Stomach smooth muscle (tissue), 2 donors: ENCODE data around the gene SLC6A8.
"Not testable (repeated sequence)": the region's sequence is repeated elsewhere in the genome, so short reads cannot be mapped to it uniquely, and the experiment has no call there.

ENCODE experiments used
- H3K27ac ChIP-seq: one replicate; pipeline ENCODE4 v1.7.0; 2013; ENCODE audit warnings: mild to moderate bottlenecking, low read length, inconsistent platforms
- H3K27me3 ChIP-seq, 2 donors: one replicate each; pipeline ENCODE4 v1.7.0; 2013; ENCODE audit warnings: low read length in 2 of 2; ENCODE audit not compliant: insufficient read depth in 2 of 2, control insufficient read depth in 1 of 2
- H3K36me3 ChIP-seq, 2 donors: one replicate each; pipeline ENCODE4 v1.7.0; 2013; ENCODE audit warnings: low read length in 2 of 2; ENCODE audit not compliant: control insufficient read depth in 2 of 2, insufficient read depth in 2 of 2
- H3K4me1 ChIP-seq: one replicate; pipeline ENCODE4 v1.7.0; 2013; ENCODE audit warnings: low read length; ENCODE audit not compliant: control insufficient read depth, insufficient read depth
- H3K4me3 ChIP-seq, 2 donors: one replicate each; pipeline ENCODE4 v1.7.0; 2013; ENCODE audit warnings: low read length in 2 of 2
- H3K9ac ChIP-seq, 2 donors: one replicate each; pipeline ENCODE4 v1.7.0; 2013; ENCODE audit warnings: low read length in 2 of 2, mild to moderate bottlenecking in 1 of 2
- H3K9me3 ChIP-seq, 2 donors: one replicate each; pipeline ENCODE4 v1.7.0; 2013; ENCODE audit warnings: low read length in 2 of 2; ENCODE audit not compliant: control insufficient read depth in 2 of 2
- donor health status: healthy.
- donor health status: Pancreatic carcinoma.

The SLC6A8 gene

DNA sequence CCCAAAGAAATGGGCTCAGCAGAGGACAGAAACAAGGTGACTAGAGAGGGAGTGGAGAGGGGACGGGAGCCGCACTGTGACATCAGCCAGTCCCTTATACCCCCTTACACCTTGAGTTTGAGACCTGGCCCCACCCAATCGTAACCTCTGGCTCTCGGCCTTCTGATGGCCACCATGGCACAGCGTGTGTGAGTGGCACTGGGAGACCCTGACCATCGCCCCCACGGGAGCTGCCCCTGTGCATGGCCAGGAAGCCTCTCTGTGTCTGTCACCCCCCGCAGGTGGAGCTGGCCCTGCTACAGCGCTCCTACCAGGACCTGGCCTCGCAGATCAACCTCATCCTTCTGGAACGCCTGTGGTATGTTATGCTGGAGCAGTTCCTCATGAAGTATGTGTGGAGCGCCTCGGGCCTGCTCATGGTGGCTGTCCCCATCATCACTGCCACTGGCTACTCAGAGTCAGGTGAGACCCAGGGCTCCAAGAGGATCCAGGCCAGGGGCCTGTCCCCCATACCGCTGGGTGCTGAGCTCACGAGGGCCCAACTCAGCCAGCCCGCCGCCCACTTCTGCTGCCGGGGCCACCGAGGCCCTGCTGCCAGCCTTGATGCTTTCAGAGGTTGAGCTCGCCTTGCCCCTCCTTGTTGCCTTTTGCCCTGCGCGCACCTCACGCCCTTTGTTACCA lies 41.4 kb downstream of the SLC6A8 start:
- Histone ChIP-seq H3K9me3 (peaks cover 0 to 7% of the 10 kb centered on the region in 2 donors), H3K9ac (no peak overlapping the region), H3K4me3 (no peak overlapping the region), H3K4me1 (peaks cover 44% of the 10 kb centered on the region), H3K36me3 (peaks cover 0 to 3% of the 10 kb centered on the region in 2 donors), H3K27me3 (peaks cover 0 to 6% of the 10 kb centered on the region in 2 donors), H3K27ac (no peak overlapping the region)

DNA sequence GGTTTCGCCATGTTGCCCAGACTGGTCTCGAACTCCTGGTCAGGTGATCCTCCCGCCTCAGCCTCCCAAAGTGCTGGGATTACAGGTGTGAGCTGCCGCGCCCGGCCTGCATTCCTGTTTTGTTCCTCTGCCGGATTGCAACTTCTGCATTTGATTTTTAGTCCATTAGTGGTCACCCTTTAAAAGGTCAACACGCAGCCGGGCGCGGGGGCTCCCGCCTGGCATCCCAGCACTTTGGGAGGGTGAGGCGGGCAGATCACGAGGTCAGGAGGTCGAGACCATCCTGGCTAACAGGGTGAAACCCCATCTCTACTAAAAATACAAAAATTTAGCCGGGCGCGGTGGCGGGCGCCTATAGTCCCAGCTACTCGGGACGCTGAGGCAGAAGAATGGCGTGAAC lies 42.4 kb downstream of the SLC6A8 start:
- not testable (repeated sequence) for H3K27ac ChIP-seq, H3K9me3 ChIP-seq, H3K9ac ChIP-seq, H3K36me3 ChIP-seq, H3K4me3 ChIP-seq, H3K27me3 ChIP-seq
- peaks cover 40% of the 10 kb centered on the region for H3K4me1 ChIP-seq

DNA sequence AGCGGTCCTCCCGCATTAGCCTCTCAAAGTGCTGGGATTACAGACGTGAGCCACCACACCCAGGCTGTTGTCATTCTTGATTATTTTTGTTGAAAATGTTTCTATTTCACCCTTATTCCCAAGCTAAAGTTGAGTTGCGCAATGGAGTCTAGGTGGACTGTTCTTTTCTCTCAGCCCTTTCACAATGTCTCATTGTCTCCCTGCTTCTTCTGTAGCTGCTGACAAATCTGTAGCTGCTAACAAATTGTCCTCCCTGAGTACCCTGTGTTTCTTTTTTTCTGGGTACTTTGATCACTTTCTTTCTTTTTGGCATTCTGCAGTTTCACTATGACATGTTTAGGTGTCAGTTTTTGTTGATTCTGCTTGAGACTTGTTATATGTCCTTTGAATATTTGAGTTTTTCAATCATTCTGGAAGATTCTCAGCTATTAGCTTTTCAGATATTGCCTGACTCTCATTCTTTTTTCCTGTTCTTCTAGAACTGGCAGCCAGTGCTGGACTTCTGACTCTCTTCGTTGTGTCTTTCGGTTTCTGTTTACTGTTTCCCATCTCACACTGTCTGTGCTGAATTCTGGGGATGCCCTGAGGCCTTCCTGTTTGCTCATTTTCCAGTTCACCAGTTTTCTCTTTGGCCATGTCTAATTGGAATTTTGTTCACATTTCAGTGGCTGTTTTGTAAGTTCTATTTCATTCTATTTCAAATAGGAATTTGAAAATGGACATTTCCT lies 43.6 kb downstream of the SLC6A8 start:
- Histone ChIP-seq H3K9me3 (peaks cover 0 to 7% of the 10 kb centered on the region in 2 donors), H3K27ac (no peak overlapping the region), H3K4me1 (peaks cover 29% of the 10 kb centered on the region), H3K4me3 (no peak overlapping the region), H3K36me3 (peaks cover 0 to 4% of the 10 kb centered on the region in 2 donors), H3K27me3 (peaks cover 0 to 10% of the 10 kb centered on the region in 2 donors), H3K9ac (no peak overlapping the region)

DNA sequence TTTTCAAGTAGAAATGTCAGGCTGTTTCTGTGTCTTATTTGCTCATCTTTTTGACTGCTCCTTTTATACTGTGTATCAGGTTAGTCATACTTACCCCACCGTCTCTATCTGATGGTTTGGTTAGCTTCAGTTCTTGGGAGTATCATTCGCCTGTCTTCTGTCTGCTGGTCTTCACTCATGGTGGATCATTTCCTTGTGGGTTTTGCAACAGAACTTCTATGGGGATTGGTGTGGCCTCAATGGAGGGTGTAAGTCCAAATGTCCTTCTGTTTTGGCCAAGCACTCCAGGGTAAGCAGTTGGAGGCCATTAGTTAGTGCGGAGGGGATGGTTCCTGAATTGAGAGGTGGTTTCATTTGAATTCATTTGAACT lies 44.1 kb downstream of the SLC6A8 start:
- Histone ChIP-seq H3K27ac (no peak overlapping the region), H3K9me3 (peaks cover 0 to 7% of the 10 kb centered on the region in 2 donors), H3K27me3 (peaks cover 0 to 10% of the 10 kb centered on the region in 2 donors), H3K9ac (no peak overlapping the region), H3K4me3 (no peak overlapping the region), H3K4me1 (peaks cover 23% of the 10 kb centered on the region), H3K36me3 (peaks cover 0 to 8% of the 10 kb centered on the region in 2 donors)

DNA sequence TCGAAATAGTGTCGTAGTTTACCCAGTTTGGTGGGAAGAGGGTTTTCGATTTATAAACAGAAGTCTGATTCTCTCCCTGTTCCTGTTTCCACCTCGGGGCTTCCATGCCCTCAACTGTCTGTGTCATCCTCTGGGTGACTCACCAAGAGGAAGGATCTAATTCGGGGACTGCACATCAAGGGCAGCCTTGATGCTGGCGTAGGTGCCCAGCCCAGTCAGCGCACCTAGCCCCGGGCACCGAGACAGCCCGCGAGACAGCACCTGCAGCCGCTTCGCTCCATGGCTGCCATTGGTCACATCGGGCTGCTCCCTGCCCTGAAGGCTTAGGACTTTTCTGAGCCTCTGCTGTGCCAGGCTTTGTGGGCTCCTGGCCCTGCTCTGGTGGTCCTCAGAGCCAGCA lies 44.7 kb downstream of the SLC6A8 start:
- Histone ChIP-seq H3K27me3 (peaks cover 0 to 10% of the 10 kb centered on the region in 2 donors), H3K9me3 (peaks cover 0 to 7% of the 10 kb centered on the region in 2 donors), H3K4me1 (peaks cover 18% of the 10 kb centered on the region), H3K27ac (no peak overlapping the region), H3K4me3 (no peak overlapping the region), H3K36me3 (peaks cover 0 to 14% of the 10 kb centered on the region in 2 donors), H3K9ac (no peak overlapping the region)

DNA sequence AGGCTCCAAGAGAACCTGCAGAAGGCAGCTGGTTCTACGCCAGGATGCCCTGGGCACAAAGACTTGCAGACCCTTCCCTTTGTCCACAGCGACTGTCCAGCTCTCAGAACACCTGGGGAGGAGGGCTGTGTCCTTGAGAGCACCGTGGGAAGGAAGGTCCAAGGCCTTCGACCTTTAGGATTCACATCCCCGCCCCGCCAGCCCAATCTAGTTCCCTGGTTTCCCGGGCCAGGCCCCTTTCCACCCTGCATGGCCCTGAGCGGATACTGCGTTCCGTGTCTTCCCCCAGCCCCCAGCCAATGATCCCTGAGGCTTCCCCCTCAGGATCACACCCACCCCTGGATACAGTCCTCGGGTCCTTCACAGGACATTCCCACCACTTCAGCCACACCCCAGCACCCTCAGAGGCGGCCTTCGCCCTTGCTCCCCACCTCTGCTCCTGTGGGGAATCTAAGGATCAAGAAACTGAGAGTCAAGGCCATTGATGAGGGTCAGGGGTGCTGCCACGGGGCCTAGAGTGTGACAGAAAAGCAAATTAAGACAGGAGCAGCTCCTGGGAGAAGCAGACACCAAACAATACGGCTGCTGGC lies 46.0 kb downstream of the SLC6A8 start:
- no peak overlapping the region for H3K27ac ChIP-seq
- peaks cover 0 to 14% of the 10 kb centered on the region in 2 donors for H3K36me3 ChIP-seq
- peaks cover 0 to 7% of the 10 kb centered on the region in 2 donors for H3K9me3 ChIP-seq
- H3K4me3 ChIP-seq, result no peak overlapping the region
- peaks cover 4% of the 10 kb centered on the region for H3K4me1 ChIP-seq
- no peak overlapping the region for H3K9ac ChIP-seq
- H3K27me3 ChIP-seq, result peaks cover 0 to 10% of the 10 kb centered on the region in 2 donors

DNA sequence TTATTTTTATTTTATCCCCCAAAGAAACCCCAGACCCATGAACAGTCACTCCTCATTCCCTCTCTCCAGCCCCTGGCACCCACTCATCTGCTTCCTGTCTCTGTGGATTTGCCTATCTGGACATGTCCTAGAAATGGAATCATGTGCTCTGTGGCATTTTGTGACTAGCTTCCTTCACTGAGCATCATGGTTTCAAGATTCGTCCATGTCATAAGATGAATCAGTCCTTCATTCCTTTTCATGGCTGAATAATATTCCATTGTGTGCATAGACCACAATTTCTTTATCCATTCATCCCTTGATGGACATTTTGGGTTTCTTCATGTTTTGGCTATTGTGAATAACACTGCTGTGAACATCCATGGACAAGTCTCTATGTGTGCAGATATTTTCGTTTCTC lies 47.1 kb downstream of the SLC6A8 start:
- no peak overlapping the region for H3K9ac ChIP-seq
- H3K4me1 ChIP-seq, result no peaks in the 10 kb centered on the region
- no peak overlapping the region for H3K27ac ChIP-seq
- H3K9me3 ChIP-seq, result peaks cover 0 to 7% of the 10 kb centered on the region in 2 donors
- peaks cover 0 to 11% of the 10 kb centered on the region in 2 donors for H3K36me3 ChIP-seq
- no peak overlapping the region for H3K4me3 ChIP-seq
- peaks cover 0 to 6% of the 10 kb centered on the region in 2 donors for H3K27me3 ChIP-seq

DNA sequence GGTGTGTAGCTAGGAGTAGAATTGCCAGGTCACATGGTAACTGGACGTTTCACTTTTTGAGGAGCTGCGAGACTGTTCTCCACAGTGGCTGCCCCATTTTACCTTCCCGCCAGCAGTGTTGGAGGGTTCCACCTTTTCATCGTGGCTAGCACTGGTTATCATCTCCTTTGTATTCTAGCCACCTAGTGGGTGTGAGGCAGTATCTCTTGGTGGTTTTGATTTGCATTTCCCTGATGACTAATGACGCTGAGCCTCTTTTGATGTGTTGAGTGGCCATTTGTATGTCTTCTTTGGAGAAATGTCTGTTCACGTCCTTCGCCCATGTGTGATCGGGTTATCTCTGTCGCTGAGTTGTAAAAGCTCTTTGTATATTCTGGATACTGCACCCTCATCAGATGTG lies 47.5 kb downstream of the SLC6A8 start:
- Histone ChIP-seq H3K9me3 (peaks cover 0 to 7% of the 10 kb centered on the region in 2 donors), H3K36me3 (peaks cover 0 to 11% of the 10 kb centered on the region in 2 donors), H3K27ac (no peak overlapping the region), H3K27me3 (peaks cover 0 to 6% of the 10 kb centered on the region in 2 donors), H3K4me3 (no peak overlapping the region), H3K9ac (no peak overlapping the region), H3K4me1 (no peaks in the 10 kb centered on the region)

DNA sequence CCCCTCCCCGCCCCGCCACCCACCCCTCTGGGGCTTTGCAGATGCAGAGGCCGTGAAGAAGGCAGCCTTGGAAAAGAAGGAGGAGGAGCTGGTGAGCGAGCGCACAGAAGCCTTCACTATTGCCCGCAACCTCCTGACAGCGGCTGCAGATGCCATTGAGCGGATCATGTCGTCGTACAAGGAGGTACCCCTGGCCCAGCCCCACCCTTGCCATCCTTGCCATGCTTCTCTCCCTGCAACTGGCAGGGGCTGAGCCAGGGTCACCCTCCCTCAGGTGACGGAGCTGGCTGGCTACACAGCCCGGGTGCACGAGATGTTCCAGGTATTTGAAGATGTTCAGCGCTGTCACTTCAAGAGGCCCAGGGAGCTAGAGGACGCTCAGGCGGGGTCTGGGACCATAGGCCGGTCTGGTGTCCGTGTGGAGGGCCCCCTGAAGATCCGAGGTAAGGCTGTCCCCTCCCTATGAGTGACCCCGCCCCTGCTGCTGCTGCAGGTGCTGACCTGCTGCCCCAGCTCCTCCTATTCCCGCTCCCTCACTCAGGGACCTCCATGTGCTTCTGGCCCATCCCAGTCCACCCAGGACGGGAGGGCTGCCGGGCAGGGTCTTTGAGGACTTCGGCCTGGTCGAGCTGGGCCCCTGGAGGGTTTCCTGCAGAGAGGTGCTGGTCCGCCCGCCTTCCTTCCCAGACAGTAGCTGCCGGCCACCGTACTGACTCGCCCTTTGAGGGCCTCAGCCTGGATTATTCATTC lies 48.5 kb downstream of the SLC6A8 start:
- Histone ChIP-seq H3K9ac (no peak overlapping the region), H3K4me3 (no peak overlapping the region), H3K27me3 (peaks cover 0 to 6% of the 10 kb centered on the region in 2 donors), H3K27ac (no peak overlapping the region), H3K36me3 (peaks cover 0 to 11% of the 10 kb centered on the region in 2 donors), H3K4me1 (no peaks in the 10 kb centered on the region), H3K9me3 (peaks cover 0 to 7% of the 10 kb centered on the region in 2 donors)

DNA sequence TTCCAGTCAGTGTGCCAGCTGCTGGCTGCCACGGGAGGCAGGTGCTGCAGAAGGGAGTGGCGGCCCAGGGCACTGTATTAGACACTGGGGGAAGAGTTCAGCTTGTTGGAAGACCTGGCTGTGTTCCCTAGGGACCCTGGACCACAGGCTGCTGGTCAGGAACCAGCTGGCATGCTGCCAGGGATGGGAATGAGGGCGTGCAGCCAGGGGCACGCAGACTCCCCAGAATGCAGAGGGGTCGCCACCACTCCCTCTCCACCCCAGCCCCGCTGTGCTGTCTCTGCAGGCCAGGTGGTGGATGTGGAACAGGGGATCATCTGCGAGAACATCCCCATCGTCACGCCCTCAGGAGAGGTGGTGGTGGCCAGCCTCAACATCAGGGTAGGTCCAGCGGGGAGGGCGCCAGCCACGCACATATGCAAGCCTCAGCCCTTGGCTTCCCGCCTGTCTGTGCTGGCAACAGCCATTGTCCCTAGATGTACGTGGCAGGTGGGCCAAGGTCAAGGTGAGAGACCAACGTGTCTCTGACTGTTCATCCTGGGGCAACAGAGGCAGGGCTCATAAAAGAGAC lies 49.2 kb downstream of the SLC6A8 start:
- Histone ChIP-seq H3K9ac (no peak overlapping the region), H3K36me3 (peaks cover 0 to 11% of the 10 kb centered on the region in 2 donors), H3K4me3 (no peak overlapping the region), H3K27ac (no peak overlapping the region), H3K9me3 (peaks cover 0 to 2% of the 10 kb centered on the region in 2 donors), H3K4me1 (no peaks in the 10 kb centered on the region), H3K27me3 (peaks cover 0 to 6% of the 10 kb centered on the region in 2 donors)
